Right lobe of liver (tissue), 4 donors: ENCODE data around the gene EXOSC6.
"Not testable (repeated sequence)": the region's sequence is repeated elsewhere in the genome, so short reads cannot be mapped to it uniquely, and the experiment has no call there.

Experiments
- CTCF ChIP-seq, 4 donors: fragments of 200-600 bp in 3 of 4; fragments of 450-650 bp in 1 of 4; IDR thresholded peaks; one replicate each; pipeline versions ENCODE4 v1.5.1 to v1.8.0; 2016 to 2022; ENCODE audit warnings: antibody characterized with exemption in 4 of 4, mild to moderate bottlenecking in 2 of 4
- POLR2A ChIP-seq: fragments of 450-650 bp; IDR thresholded peaks from one replicate; pipeline ENCODE4 v1.6.1; 2017; ENCODE audit warnings: antibody characterized with exemption, mild to moderate bottlenecking
- donor health status: DM: no; HTN: no; CAD: no.
- donor health status: DM: no; HTN: no; CAD: no.
- donor health status: DM: no; HTN: yes; CAD: no.

GRCh38 chr16:70206382-70206781, 45.4 kb downstream of the EXOSC6 start:
- not testable (repeated sequence) for TF ChIP-seq CTCF (IDR thresholded peaks at IDR 0.05); POLR2A
